ENCODE data around the gene DR1.

GRCh38 chr1:93344484-93344883 lies 1.2 kb upstream of the DR1 start:
- TF ChIP-seq CTCF (conservative IDR thresholded peaks at IDR 0.05; ENCODE audit: low read depth, low read length) (no peak), EZH2 (IDR thresholded peaks at IDR 0.05; ENCODE audit: low read length, unreplicated experiment) (no peak), EZH2phosphoT487 (IDR thresholded peaks at IDR 0.05; ENCODE audit: borderline replicate concordance, low read length) (no peak)

All from PC-3 (cell line).